UCSD-AML1 (cell line): ENCODE results near the gene DNAAF5.
"Not testable (repeated sequence)": the region's sequence is repeated elsewhere in the genome, so short reads cannot be mapped to it uniquely, and the experiment has no call there.

Source experiments
- DNase-seq: peaks from one replicate; lab custom pipeline; 2025; ENCODE audit not compliant: unreplicated experiment; lab: John Stamatoyannopoulos, UW

DNAAF5 gene

DNA sequence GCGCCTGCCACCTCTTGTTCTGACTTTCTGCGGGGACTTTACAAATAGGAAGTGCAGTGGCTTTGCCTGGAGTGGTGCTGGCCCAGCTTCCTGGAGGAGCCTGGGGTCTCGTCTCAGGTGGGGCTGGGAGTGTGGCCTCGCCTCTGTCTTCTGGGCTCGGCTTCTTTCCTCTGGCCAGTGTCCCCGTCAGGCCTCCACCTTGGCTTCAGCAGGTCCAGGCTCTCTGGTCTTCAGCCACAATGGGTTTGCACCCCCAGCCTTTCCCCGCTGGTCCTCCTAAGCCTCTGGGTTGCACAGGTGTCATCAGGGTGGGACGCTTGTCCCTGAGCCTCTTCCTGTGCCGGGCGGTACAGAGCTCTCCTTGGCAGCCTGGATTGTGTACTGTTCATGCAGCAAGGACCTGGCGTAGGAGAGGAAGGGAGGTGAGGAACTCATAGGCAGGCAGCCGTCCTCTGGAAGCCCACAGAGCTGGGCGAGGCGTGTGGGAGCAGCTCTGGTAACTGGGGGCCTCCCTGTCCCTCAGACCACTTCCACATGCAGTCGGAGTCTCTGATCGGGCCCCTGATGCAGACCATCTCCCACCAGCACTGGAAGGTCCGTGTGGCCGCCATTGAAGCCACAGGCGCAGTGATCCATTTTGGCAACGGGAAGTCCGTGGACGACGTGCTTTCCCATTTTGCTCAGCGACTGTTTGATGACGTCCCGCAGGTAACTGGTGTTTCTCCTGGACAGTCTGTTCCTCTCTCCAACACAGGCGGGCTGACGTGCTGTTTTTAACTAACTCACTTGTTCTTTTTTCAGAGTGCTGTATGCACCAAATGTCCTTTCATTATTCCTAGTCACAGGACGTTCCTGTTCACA is 2.9 kb downstream of the DNAAF5 start:
- no peak for DNase-seq

DNA sequence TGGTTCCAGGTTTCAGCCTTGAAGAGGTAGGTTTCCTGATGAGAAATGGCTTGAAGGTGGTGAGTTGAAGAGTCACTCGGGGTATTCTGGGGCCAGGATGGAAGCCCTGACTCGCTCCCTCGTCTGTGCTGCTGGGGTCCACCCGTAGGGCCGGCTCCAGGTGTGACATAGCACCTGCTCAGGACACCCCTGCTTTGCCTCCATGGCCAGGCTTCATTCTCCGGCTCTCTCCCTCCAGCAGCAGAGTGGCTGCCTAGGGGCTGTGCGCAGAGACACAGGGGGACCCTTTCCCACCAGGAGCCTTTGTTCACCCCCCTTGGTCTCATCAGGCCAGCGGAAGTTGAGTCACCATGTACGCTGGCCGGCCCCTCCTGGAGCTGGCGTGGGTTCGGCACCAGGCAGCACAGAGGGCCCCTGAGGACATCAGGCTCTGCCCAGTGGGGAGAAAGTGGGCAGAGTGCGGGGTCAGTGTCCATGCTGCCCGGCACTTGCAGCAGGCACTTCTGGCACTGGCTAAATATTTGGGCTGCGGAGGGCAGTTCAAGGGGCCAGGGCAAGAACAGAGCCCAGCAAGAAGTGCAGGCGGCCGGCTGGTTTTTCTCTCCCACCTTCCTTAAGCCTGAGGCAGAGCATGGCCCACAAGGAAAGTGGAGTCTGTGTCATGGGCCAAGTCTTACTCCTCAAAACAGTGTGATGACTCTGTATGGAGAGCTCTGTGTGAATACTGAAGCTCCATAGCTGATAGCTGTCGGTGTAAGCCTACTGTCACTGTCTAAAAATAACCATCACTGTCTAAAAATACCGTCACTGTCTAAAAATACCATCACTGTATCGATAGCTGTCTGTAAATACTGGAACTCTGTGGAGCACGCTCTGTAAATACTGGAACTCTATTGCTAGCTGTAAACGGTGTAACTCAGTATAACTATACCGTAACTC is 4.3 kb downstream of the DNAAF5 start:
- no peak for DNase-seq

DNA sequence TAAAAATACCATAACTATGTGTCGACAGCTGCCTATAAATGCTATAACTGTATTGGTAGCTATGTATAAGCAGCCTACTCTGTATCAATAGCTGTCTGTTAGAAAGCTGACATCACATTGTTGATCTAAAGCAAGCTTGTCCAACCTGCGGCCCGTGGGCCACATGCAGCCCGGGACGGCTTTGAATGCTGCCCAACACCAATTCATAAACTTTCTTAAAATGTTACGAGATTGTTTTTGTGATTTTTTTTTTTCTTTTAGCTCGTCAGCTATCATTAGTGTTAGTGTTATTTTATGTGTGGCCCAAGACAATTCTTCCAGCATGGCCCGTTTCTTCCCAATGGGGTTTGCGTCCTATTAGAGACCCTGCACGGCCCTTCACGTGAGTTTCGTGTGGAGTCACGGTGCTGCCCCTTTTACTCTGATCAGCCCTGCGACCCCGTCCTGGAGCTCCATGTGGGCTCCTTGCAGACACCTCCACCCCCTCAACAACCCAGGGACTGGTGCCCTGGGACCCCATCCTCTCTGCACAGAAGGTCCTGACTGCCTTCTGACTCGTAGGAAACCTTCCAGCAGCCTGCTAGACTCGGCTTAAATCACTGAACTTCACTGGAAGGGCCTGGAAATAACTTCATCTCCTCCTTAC is 5.1 kb downstream of the DNAAF5 start:
- no peak for DNase-seq

DNA sequence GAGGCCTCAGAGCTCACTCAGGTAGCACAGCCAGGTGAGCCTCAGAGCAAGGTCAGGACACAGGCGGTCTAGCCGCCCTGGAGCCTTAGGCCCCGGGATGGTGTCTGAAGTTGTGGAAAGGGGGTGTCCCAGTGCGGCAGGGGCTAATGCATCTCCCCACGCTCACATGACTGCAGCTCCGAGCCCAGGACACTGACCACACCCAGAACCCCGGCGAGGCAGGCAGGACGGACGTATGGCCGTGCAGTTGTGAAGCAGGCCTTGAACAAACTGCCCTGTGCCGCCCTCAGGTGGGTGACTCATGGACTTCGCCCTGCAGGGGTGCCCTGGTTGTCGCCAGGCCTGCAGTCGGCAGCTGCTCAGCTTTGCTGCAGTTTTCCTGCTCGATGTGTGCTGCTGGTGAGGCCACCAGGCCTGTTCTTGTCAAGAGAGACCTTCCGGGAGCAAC is 5.6 kb downstream of the DNAAF5 start:
- DNase-seq: no peak

DNA sequence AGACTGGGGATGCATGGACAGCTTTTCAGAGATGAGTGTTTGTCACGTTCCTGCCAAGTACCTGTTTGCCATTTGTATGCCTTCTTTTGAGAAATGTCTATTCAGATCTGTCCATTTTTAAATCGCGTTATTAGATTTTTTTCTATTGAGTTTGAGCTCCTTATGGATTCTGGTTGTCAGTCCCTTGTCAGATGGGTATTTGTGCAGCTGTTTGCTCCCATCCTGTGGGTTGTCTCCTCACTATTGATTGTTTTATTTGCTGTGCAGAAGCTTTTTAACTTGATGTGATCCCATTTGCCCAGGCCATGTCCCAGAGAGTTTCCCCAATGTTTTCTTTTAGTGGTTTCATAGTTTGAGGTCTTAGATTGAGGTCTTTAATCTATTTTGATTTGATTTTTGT is 6.1 kb downstream of the DNAAF5 start:
- DNase-seq: no peak

DNA sequence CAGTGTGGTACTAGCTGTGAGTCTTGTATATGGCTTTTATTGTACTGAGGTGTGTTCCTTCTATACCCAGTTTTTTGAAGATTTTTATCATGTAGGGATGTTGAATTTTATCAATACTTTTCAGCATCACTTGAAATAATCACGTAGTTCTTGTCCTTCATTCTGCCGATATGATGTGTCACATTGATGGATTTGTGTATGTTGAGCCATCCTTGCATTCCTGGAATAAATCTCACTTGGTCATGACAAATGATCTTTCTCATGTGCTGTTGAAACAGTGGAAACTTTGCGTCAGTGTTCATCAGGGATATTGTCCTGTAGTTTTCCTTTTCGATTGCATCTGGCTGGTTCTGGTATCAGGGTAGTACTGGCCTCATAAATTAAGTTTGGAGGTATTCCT is 7.7 kb downstream of the DNAAF5 start:
- no peak for DNase-seq

DNA sequence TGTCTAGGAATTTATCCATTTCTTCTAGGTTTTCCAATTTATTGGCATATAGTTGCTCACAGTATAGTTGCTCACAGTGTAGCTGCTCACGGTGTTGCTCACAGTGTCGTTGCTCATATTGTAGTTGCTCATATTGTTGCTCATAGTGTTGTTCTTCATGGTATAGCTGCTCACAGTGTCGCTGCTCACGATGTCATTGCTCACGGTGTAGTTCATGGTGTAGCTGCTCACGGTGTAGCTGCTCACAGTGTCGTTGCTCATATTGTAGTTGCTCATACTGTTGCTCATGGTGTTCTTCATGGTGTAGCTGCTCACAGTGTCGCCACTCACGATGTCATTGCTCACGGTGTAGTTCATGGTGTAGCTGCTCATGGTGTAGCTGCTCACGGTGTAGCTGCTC is 8.3 kb downstream of the DNAAF5 start:
- DNase-seq: no peak

DNA sequence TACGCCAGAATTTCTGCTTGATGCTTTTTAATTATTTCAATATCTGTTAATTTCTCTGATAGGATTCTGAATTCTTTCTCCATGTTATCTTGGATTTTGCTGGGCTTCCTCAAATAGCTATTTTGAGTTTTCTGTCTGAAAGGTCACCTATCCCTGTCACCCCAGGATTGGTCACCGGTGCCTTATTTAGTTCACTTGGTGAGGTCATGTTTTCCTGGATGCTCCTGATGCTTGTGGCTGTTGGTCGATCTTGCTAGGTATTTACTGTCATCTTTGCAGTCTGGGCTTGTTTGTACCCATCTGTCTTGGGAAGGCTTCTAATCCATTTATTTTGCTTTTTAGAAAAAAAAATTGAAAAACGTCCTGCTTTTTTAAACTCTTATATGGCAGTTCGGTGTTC is 11.7 kb downstream of the DNAAF5 start:
- DNase-seq: no peak

DNA sequence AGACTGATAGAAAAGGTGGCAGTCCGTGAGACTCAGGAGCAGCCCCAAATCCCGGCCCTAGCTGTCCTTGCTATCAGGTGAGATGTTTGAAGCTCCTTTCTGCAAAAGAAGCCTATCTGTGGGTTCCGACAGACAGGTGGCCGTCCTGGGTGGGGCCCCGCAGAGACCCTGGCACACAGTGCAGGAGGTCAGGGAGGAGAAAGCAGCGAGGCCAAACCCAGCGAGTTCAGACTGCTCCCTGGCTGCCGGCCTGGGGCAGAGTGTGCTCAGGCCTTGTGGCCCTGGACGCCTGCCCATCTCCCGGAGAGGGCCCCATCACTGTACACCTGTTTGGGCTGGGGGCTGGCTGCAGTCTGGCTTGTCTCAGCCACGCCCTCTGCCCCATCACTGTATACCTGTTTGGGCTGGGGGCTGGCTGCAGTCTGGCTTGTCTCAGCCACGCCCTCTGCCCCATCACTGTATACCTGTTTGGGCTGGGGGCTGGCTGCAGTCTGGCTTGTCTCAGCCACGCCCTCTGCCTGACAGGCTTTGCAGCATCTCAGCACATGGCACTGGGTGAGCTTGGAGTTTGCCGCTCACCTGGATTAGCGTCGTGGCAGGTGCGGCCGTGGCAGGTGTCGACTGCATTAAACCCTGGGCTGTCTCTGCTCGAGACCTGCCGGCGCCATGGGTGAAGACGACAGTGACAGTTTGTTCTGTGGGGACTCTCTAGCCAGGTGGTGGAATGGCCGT is 12.4 kb downstream of the DNAAF5 start:
- no peak for DNase-seq

DNA sequence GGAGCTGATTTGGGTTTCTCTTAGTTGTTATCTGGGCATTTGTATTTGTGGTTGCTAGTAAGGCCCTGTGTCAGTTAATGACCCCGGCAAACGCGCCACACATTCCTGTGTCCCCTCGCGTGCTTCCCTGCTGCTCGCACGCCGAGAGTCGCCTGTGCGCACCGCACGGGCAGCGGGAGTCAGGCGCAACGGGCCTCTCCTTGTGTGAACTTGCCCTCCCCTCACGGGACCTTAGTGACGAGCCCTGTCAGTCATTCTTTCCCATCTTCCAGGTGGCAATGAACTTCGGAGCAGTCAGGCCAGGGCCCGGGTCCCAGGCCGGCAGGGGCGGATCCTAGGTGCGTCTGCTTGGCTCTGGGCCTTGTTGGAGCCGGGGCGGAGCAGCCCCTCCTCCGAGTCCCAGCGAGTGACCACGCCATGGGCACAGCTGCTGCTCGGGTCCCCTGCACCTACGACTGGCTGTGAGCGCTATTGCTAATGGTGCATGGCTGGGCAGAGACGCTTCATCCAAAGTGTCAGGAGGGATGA is 13.0 kb downstream of the DNAAF5 start:
- DNase-seq: no peak

DNA sequence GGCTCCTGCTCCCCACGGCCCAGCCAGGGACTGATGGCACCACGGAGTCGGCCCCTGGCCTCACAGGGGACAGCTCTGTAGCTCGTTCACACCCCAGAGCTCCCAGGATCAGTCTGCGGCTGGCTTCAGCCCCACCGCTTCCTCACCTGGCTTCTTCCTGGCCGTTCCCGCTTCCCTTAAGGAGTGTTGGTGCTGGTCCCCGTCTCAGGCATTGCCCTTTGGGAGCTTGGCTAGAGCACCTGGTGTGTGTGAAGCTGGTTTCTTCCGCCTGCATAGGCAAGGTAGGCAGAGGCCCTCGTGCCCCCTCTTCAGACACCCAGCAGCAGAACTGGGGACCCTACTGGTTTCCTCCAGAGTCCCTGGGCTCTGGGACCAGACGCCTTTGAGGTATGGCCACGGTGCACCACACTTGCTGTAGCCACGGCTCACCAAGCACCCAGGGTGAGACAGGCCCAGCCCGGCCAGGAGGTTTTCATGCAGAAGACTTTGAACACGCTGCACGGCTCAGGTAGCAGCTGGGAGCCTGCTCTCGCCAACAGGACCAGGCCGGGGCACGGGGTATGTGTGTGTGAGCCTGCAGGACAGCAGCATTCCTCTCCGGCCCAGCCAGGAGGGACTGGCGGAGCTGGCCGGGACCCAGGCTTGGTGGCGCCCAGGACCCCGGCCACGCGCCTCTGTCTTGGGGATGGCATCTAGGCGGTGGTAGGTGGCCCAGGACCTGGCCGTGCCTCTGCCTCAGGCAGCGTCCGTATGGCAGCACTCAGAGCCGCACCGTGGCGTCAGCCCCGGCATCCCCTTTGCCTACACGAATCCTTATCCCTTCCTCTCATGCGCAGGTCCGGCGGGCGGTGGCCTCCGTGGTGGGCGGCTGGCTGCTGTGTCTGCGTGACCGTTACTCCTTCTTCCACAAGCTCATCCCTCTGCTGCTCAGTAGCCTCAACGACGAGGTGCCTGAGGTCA is 13.8 kb downstream of the DNAAF5 start:
- DNase-seq: no peak

DNA sequence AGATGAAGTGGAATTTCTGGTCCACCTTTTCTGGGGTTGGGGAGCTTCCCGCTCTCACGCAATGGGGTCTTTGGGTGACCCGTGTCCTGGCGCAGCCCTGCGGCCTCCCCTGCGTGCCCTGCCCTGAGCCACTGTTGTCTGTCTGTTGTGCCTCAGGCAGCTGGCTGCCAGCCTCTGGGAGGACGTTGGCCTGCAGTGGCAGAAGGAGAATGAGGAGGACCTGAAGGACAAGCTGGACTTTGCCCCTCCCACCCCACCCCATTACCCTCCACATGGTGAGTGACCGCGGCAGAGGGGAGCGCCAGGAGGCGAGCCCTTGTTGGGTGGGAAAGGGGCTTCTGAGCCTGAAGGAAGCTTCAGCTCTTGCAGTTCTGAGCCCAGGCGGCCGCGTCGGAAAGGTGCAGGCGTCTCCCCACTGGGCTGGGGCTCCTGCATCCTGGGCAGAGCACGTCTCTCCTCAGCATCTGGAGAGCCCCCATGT is 14.7 kb downstream of the DNAAF5 start:
- DNase-seq: no peak

DNA sequence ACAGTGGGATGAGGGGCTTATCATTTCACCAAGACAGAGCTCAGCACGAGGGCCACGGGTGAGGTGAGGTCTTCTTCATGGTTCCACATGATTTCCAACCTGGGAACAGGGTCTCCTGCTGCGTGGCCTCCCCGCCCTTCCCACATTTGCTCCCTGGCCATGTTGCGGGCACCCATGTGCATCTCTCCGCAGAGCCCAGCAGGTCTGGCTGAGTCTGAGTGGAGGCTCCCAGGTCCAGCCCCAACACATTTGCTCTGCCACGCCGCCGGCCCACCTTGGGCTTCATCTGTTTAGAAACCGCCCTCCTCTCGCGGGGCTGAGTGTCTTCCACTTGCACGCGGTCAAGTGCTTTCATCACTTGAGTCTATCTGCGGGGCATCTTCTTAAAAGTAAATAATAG is 15.4 kb downstream of the DNAAF5 start:
- no peak for DNase-seq

DNA sequence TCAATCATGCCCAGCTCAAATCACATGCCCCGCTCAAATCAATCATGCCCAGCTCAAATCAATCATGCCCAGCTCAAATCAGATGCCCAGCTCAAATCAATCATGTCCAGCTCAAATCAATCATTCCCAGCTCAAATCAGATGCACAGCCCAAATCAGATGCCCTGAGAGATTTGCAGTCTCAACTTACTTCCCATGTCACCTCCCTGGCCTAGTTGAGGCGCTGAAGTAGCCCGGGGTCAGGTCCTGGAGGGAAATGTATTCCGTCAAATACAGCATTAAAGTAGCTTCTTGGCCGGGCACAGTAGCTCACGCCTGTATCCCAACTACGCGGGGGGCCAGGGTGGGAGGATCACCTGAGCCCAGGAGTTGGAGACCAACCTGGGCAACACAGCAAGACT is 16.3 kb downstream of the DNAAF5 start:
- DNase-seq: no peak

DNA sequence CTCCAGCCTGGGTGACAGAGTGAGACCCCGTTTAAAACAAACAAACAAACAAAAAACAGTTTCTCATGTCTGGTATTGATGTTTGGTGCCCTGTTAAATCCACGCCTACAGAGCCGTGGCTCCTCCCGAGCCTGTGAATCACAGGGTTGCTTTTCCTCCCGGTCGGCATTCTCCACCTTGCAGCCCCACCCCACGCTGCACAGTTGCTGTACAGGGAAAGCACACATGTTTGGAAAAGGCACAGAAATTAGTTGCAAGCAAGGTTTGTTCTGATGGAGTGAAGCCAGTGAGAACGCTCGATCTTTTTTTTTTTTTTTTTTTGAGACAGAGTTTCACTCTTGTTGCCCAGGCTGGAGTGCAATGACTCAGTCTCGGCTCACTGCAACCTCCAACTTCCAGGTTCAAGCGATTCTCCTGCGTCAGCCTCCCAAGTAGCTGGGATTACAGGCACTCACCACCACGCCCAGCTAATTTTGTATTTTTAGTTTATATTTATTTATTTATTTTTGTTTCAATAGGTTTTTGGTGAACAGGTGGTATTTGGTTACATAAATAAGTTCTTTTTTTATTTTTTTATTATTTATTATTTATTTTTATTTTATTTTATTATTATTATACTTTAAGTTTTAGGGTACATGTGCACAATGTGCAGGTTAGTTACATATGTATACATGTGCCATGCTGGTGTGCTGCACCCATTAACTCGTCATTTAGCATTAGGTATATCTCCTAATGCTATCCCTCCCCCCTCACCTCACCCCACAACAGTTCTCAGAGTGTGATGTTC is 17.0 kb downstream of the DNAAF5 start:
- not testable (repeated sequence) for DNase-seq

DNA sequence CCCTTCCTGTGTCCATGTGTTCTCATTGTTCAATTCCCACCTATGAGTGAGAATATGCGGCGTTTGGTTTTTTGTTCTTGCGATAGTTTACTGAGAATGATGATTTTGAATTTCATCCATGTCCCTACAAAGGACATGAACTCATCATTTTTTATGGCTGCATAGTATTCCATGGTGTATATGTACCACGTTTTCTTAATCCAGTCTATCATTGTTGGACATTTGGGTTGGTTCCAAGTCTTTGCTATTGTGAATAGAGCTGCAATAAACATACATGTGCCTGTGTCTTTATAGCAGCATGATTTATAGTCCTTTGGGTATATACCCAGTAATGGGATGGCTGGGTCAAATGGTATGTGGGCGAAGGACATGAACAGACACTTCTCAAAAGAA is 17.6 kb downstream of the DNAAF5 start:
- DNase-seq: not testable (repeated sequence)

DNA sequence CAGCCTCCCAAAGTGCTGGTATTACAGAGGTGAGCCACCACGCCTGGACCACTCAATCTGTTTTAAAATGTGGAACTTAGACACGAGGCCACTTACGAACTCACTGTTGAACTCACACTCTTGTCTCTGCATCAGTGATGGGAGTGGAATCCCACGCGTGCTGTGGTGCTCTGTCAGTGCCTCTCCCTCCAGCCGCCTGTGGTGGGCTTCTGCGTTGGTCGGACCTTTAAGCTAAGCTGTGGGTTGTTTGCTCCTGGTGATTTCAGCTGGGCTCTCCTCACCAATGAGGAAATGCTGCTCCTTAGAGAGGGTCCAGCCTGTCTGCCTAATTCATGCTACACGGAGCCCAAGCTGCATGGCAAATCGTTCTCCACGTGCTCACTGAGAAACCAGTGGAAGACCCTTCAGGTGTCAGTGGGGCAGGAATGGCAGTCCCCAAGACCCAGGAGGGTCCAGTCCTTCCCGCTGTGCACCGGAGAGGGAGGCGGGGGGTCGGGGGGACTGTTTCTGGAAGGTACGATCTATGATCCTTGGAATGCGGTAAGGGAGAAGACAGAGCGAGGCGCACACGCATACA is 18.4 kb downstream of the DNAAF5 start:
- DNase-seq: no peak
